NB4 (cell line): ENCODE results near the gene ALDH9A1.

ENCODE experiments used
- MYC ChIP-seq: IDR thresholded peaks from 2 replicates; pipeline ENCODE4 v1.6.1; 2011; ENCODE audit warnings: low read depth, low read length
- POLR2A ChIP-seq: IDR thresholded peaks from 2 replicates; pipeline ENCODE4 v1.6.1; 2011; ENCODE audit warnings: mild to moderate bottlenecking; ENCODE audit not compliant: insufficient read length; ENCODE audit errors: extremely low read depth
- TF ChIP-seq, protein P1 (sequence below): IDR thresholded peaks from one replicate; pipeline ENCODE4 v1.5.1; 2012; ENCODE audit warnings: low read depth, low read length
- TF ChIP-seq, protein P2 (sequence below): IDR thresholded peaks from 2 replicates; pipeline ENCODE4 v1.6.1; 2011; ENCODE audit warnings: low read depth, low read length

- TF ChIP-seq, protein P1, sequence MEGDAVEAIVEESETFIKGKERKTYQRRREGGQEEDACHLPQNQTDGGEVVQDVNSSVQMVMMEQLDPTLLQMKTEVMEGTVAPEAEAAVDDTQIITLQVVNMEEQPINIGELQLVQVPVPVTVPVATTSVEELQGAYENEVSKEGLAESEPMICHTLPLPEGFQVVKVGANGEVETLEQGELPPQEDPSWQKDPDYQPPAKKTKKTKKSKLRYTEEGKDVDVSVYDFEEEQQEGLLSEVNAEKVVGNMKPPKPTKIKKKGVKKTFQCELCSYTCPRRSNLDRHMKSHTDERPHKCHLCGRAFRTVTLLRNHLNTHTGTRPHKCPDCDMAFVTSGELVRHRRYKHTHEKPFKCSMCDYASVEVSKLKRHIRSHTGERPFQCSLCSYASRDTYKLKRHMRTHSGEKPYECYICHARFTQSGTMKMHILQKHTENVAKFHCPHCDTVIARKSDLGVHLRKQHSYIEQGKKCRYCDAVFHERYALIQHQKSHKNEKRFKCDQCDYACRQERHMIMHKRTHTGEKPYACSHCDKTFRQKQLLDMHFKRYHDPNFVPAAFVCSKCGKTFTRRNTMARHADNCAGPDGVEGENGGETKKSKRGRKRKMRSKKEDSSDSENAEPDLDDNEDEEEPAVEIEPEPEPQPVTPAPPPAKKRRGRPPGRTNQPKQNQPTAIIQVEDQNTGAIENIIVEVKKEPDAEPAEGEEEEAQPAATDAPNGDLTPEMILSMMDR: no peak
- TF ChIP-seq POLR2A (no peak), MYC (no peak)
- TF ChIP-seq, protein P2, sequence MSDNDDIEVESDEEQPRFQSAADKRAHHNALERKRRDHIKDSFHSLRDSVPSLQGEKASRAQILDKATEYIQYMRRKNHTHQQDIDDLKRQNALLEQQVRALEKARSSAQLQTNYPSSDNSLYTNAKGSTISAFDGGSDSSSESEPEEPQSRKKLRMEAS: no peak
Observed at GRCh38 chr1:165675794-165676193, 22.6 kb downstream of the ALDH9A1 start.
